ENCODE results near the gene CLRN1. TPM values are rescaled to one million over a fixed set of nuclear protein-coding genes. Genes with fewer than 3 reads are reported as not detected.

Gene CLRN1
- total RNA-seq, 4 donors from 2014 or later: not detected

- Histone ChIP-seq H3K9me3 (no peaks in the 10 kb centered on the region), H3K4me1 (no peaks in the 10 kb centered on the region), H3K36me3 (no peaks in the 10 kb centered on the region), H3K27me3 (no peaks in the 10 kb centered on the region), H3K4me3 (no peak overlapping the region), H3K27ac (replicated peaks in 1 of 4) (no peak overlapping the region)
- DNase-seq (ENCODE audit: extremely low spot score): no peak
- whole genome bisulfite sequencing: 67% methylated on average over 2 of the region's 2 CpGs
- TF ChIP-seq POLR2A (IDR thresholded peaks at IDR 0.05; ENCODE audit: low read depth) (no peak), POLR2AphosphoS5 (IDR thresholded peaks at IDR 0.05) (no peak), CTCF (IDR thresholded peaks at IDR 0.05) (no peak), EP300 (IDR thresholded peaks at IDR 0.05) (no peak)
- intact Hi-C loops (cut with DNase I): no loop called here
Measured at GRCh38 chr3:150936693-150937092, 35.8 kb downstream of the CLRN1 start.

GRCh38 chr3:150933473-150933995 lies 39.0 kb downstream of the CLRN1 start:
- DNase-seq (ENCODE audit: extremely low spot score): no peak
- Histone ChIP-seq H3K9me3 (no peaks in the 10 kb centered on the region), H3K27me3 (no peaks in the 10 kb centered on the region), H3K4me1 (no peaks in the 10 kb centered on the region), H3K27ac (replicated peaks in 1 of 4) (no peak overlapping the region), H3K4me3 (no peak overlapping the region), H3K36me3 (no peaks in the 10 kb centered on the region)
- intact Hi-C loops (cut with DNase I): no loop called here
- 27% methylated on average over 1 of the region's 1 CpG for WGBS
- TF ChIP-seq POLR2A (IDR thresholded peaks at IDR 0.05; ENCODE audit: low read depth): no peak
- no peak for TF ChIP-seq EP300 (IDR thresholded peaks at IDR 0.05)
- TF ChIP-seq POLR2AphosphoS5 (IDR thresholded peaks at IDR 0.05): no peak
- TF ChIP-seq CTCF (IDR thresholded peaks at IDR 0.05): no peak

- Histone ChIP-seq H3K27ac (replicated peaks in 1 of 4) (no peak overlapping the region), H3K4me1 (no peaks in the 10 kb centered on the region), H3K27me3 (no peaks in the 10 kb centered on the region), H3K36me3 (no peaks in the 10 kb centered on the region), H3K9me3 (no peaks in the 10 kb centered on the region), H3K4me3 (no peak overlapping the region)
- no peak for DNase-seq (ENCODE audit: extremely low spot score)
- intact Hi-C loops (cut with DNase I): no loop called here
- WGBS: 56% methylated on average over 1 of the region's 1 CpG
- no peak for TF ChIP-seq POLR2A (IDR thresholded peaks at IDR 0.05; ENCODE audit: low read depth)
- TF ChIP-seq POLR2AphosphoS5 (IDR thresholded peaks at IDR 0.05): no peak
- no peak for TF ChIP-seq CTCF (IDR thresholded peaks at IDR 0.05)
Measured at GRCh38 chr3:150931745-150932144, 40.8 kb downstream of the CLRN1 start.

GRCh38 chr3:150930839-150931238 lies 41.7 kb downstream of the CLRN1 start:
- H3K36me3 ChIP-seq: no peaks in the 10 kb centered on the region
- no peaks in the 10 kb centered on the region for H3K9me3 ChIP-seq
- no peaks in the 10 kb centered on the region for H3K27me3 ChIP-seq
- H3K27ac ChIP-seq (replicated peaks in 1 of 4): no peak overlapping the region
- H3K4me3 ChIP-seq: no peak overlapping the region
- peaks cover 0 to 2% (median under 1%) of the 10 kb centered on the region in 4 donors for H3K4me1 ChIP-seq
- 43% methylated on average over 3 of the region's 3 CpGs for WGBS
- TF ChIP-seq CTCF (IDR thresholded peaks at IDR 0.05): no peak
- TF ChIP-seq POLR2AphosphoS5 (IDR thresholded peaks at IDR 0.05): no peak
- TF ChIP-seq EP300 (IDR thresholded peaks at IDR 0.05): no peak
- TF ChIP-seq POLR2A (IDR thresholded peaks at IDR 0.05; ENCODE audit: low read depth): no peak
- no peak for DNase-seq (ENCODE audit: extremely low spot score)
- intact Hi-C loops (cut with DNase I): no loop called here

GRCh38 chr3:150928234-150928633 lies 44.3 kb downstream of the CLRN1 start:
- peaks cover 0 to 6% (median 0%) of the 10 kb centered on the region in 4 donors for H3K27me3 ChIP-seq
- no peak overlapping the region for H3K27ac ChIP-seq (replicated peaks in 1 of 4)
- WGBS: 84% methylated on average over 1 of the region's 1 CpG
- DNase-seq (ENCODE audit: extremely low spot score): no peak
- H3K9me3 ChIP-seq: no peaks in the 10 kb centered on the region
- no peak for TF ChIP-seq POLR2A (IDR thresholded peaks at IDR 0.05; ENCODE audit: low read depth)
- H3K4me3 ChIP-seq: no peak overlapping the region
- peaks cover 0 to 6% (median 1%) of the 10 kb centered on the region in 4 donors for H3K4me1 ChIP-seq
- no peaks in the 10 kb centered on the region for H3K36me3 ChIP-seq
- intact Hi-C loops (cut with DNase I): loop anchor here (5.0 kb wide), 1 partner anchor 219 kb away; no protein-coding TSS in a partner anchor

Measured in esophagus muscularis mucosa (tissue), 4 donors.